ENCODE measurements around the gene C1QTNF12. TPM values are rescaled to one million over a fixed set of nuclear protein-coding genes. Genes with fewer than 3 reads are reported as not detected.

C1QTNF12 gene
- total RNA-seq, 2 experiments from 2014 or later, result 2.6 to 4.9 TPM

GRCh38 chr1:1221887-1222574 is 24.5 kb downstream of the C1QTNF12 start:
- no peaks in the 10 kb centered on the region for H3K27me3 Mint-ChIP-seq
- TF ChIP-seq CTCF (IDR thresholded peaks at IDR 0.05), result no peak
- H3K4me3 Mint-ChIP-seq, result no peak overlapping the region
- H3K9me3 Mint-ChIP-seq, result no peaks in the 10 kb centered on the region
- no peak overlapping the region for H3K27ac Mint-ChIP-seq
- ATAC-seq, result no peak
- CTCF ChIA-PET, result no interaction called here
- no peak for DNase-seq
- POLR2A ChIA-PET, result no interaction called here
- peaks cover 23% of the 10 kb centered on the region for H3K4me1 Mint-ChIP-seq (ENCODE audit: low read depth)
- H3K36me3 Mint-ChIP-seq (ENCODE audit: low read depth), result peaks cover 36% of the 10 kb centered on the region
- intact Hi-C loops (cut with micrococcal nuclease), result no loop called here

- Mint-ChIP-seq H3K36me3 (ENCODE audit: low read depth) (peaks cover 36% of the 10 kb centered on the region), H3K27me3 (no peaks in the 10 kb centered on the region), H3K4me1 (ENCODE audit: low read depth) (peaks cover 32% of the 10 kb centered on the region), H3K4me3 (no peak overlapping the region), H3K9me3 (no peaks in the 10 kb centered on the region), H3K27ac (no peak overlapping the region)
- ATAC-seq, result no peak
- CTCF ChIA-PET, result no interaction called here
- POLR2A ChIA-PET, result interaction anchor here (1.2 kb wide), 1 partner anchor 8 kb away, joined by 5 read pairs; no protein-coding TSS in a partner anchor
- intact Hi-C loops (cut with micrococcal nuclease), result no loop called here
- no peak for TF ChIP-seq CTCF (IDR thresholded peaks at IDR 0.05)
- DNase-seq, result no peak
Measured at GRCh38 chr1:1220197-1220596, 26.3 kb downstream of the C1QTNF12 start.

GRCh38 chr1:1219341-1219740 is 27.2 kb downstream of the C1QTNF12 start:
- ATAC-seq (no peak), DNase-seq (no peak)
- H3K4me3 Mint-ChIP-seq, result no peak overlapping the region
- no peak for TF ChIP-seq CTCF (IDR thresholded peaks at IDR 0.05)
- peaks cover 35% of the 10 kb centered on the region for H3K36me3 Mint-ChIP-seq (ENCODE audit: low read depth)
- H3K27ac Mint-ChIP-seq, result peak overlapping the region; percentile 46
- no peaks in the 10 kb centered on the region for H3K9me3 Mint-ChIP-seq
- intact Hi-C loops (cut with micrococcal nuclease), result no loop called here
- H3K27me3 Mint-ChIP-seq, result no peaks in the 10 kb centered on the region
- ChIA-PET POLR2A (interaction anchor here (8.4 kb wide), 1 partner anchor 10 kb away, joined by 64 read pairs; the partner anchor contains the start of genes B3GALT6 and SDF4), CTCF (no interaction called here)
- peaks cover 41% of the 10 kb centered on the region for H3K4me1 Mint-ChIP-seq (ENCODE audit: low read depth)

GRCh38 chr1:1218524-1219200 is 27.9 kb downstream of the C1QTNF12 start:
- H3K4me1 Mint-ChIP-seq (ENCODE audit: low read depth), result peaks cover 44% of the 10 kb centered on the region
- intact Hi-C loops (cut with micrococcal nuclease), result no loop called here
- H3K4me3 Mint-ChIP-seq, result no peak overlapping the region
- no peak for TF ChIP-seq CTCF (IDR thresholded peaks at IDR 0.05)
- H3K27me3 Mint-ChIP-seq, result no peaks in the 10 kb centered on the region
- peaks cover 33% of the 10 kb centered on the region for H3K36me3 Mint-ChIP-seq (ENCODE audit: low read depth)
- POLR2A ChIA-PET, result interaction anchor here (1.5 to 8.4 kb wide), 2 partner anchors 10 to 11 kb away, joined by 9 to 64 read pairs; partner anchors contain the start of genes B3GALT6 and SDF4
- ATAC-seq (no peak), DNase-seq (no peak)
- H3K27ac Mint-ChIP-seq, result peak overlapping the region; percentile 76
- H3K9me3 Mint-ChIP-seq, result no peaks in the 10 kb centered on the region
- CTCF ChIA-PET, result interaction anchor here (3.3 kb wide), 1 partner anchor 97 kb away, joined by 17 read pairs; no protein-coding TSS in a partner anchor

Data from activated CD8-positive, alpha-beta T cell treated with anti-CD3 and anti-CD28 coated beads for 36 hours (primary cell).